Stomach (tissue), 4 donors: ENCODE data around the gene PCNX3.

Experiments used
- CTCF ChIP-seq, 7 experiments: fragments of 450-650 bp in 4 of 7; fragments of 200-600 bp in 3 of 7; sonication (generic) in 3 of 7; IDR thresholded peaks; one replicate each; pipeline ENCODE4 v1.5.1; 2016 to 2019; ENCODE audit warnings: antibody characterized with exemption in 7 of 7, control low read depth in 2 of 7, mild to moderate bottlenecking in 1 of 7
- EP300 ChIP-seq: sonication (generic); formaldehyde crosslinking; IDR thresholded peaks from one replicate; pipeline ENCODE4 v1.6.1; 2017; ENCODE audit warnings: antibody characterized with exemption
- POLR2AphosphoS5 ChIP-seq, 3 donors: sonication (generic); formaldehyde crosslinking; IDR thresholded peaks; one replicate each; pipeline ENCODE4 v1.6.1; 2016; ENCODE audit warnings: antibody characterized with exemption in 3 of 3

- TF ChIP-seq CTCF (IDR thresholded peaks at IDR 0.05) (no peak), EP300 (no peak), POLR2AphosphoS5 (IDR thresholded peaks at IDR 0.05) (no peak)
Observed at GRCh38 chr11:65660038-65660437, 44.5 kb downstream of the PCNX3 start.
